ENCODE data around the gene ATP1A2. TPM values are rescaled to one million over a fixed set of nuclear protein-coding genes. Genes with fewer than 3 reads are reported as not detected.

The ATP1A2 gene
- total RNA-seq, 1 experiment from 2014 or later = not detected

- H3K9me2 ChIP-seq (replicated peaks; ENCODE audit: insufficient read depth, low read length) = no peaks in the 10 kb centered on the region
- H2AFZ ChIP-seq (ENCODE audit: low read length) = no peak overlapping the region
- no peak for DNase-seq
- H4K20me1 ChIP-seq (ENCODE audit: insufficient read depth, low read depth, low read length) = no peaks in the 10 kb centered on the region
- H3K79me2 ChIP-seq (ENCODE audit: low read length) = no peaks in the 10 kb centered on the region
- H3K27ac ChIP-seq (ENCODE audit: low read length) = no peak overlapping the region
- H3K9me3 ChIP-seq (ENCODE audit: low read length) = no peaks in the 10 kb centered on the region
- H3K4me2 ChIP-seq (ENCODE audit: low read depth, low read length, poor library complexity, severe bottlenecking) = no peak overlapping the region
- H3K36me3 ChIP-seq (ENCODE audit: insufficient read depth, low read length) = no peaks in the 10 kb centered on the region
- no peak overlapping the region for H3K9ac ChIP-seq (ENCODE audit: low read length)
- H3K4me3 ChIP-seq (ENCODE audit: low read length) = no peak overlapping the region
- H3K27me3 ChIP-seq (ENCODE audit: low read length) = no peaks in the 10 kb centered on the region
- H3K4me1 ChIP-seq (ENCODE audit: low read length) = no peaks in the 10 kb centered on the region
These were observed 28.1 kb downstream of the ATP1A2 start for GRCh38 chr1:160143695-160144094.

- H3K9ac ChIP-seq (ENCODE audit: low read length) = no peak overlapping the region
- H3K4me1 ChIP-seq (ENCODE audit: low read length) = no peaks in the 10 kb centered on the region
- no peaks in the 10 kb centered on the region for H3K79me2 ChIP-seq (ENCODE audit: low read length)
- H3K36me3 ChIP-seq (ENCODE audit: insufficient read depth, low read length) = no peaks in the 10 kb centered on the region
- no peaks in the 10 kb centered on the region for H3K9me3 ChIP-seq (ENCODE audit: low read length)
- H3K27me3 ChIP-seq (ENCODE audit: low read length) = no peaks in the 10 kb centered on the region
- H3K9me2 ChIP-seq (replicated peaks; ENCODE audit: insufficient read depth, low read length) = no peaks in the 10 kb centered on the region
- no peaks in the 10 kb centered on the region for H4K20me1 ChIP-seq (ENCODE audit: insufficient read depth, low read depth, low read length)
- no peak overlapping the region for H3K4me3 ChIP-seq (ENCODE audit: low read length)
- no peak overlapping the region for H3K4me2 ChIP-seq (ENCODE audit: low read depth, low read length, poor library complexity, severe bottlenecking)
- no peak for DNase-seq
- H2AFZ ChIP-seq (ENCODE audit: low read length) = no peak overlapping the region
- no peak overlapping the region for H3K27ac ChIP-seq (ENCODE audit: low read length)
These were observed 29.4 kb downstream of the ATP1A2 start for GRCh38 chr1:160144921-160145320.

GRCh38 chr1:160146107-160146506 is 30.5 kb downstream of the ATP1A2 start:
- no peaks in the 10 kb centered on the region for H3K79me2 ChIP-seq (ENCODE audit: low read length)
- H3K9me2 ChIP-seq (replicated peaks; ENCODE audit: insufficient read depth, low read length) = no peaks in the 10 kb centered on the region
- H3K27me3 ChIP-seq (ENCODE audit: low read length) = no peaks in the 10 kb centered on the region
- no peak for DNase-seq
- H3K4me3 ChIP-seq (ENCODE audit: low read length) = no peak overlapping the region
- no peaks in the 10 kb centered on the region for H4K20me1 ChIP-seq (ENCODE audit: insufficient read depth, low read depth, low read length)
- no peak overlapping the region for H3K9ac ChIP-seq (ENCODE audit: low read length)
- no peak overlapping the region for H2AFZ ChIP-seq (ENCODE audit: low read length)
- no peak overlapping the region for H3K27ac ChIP-seq (ENCODE audit: low read length)
- H3K4me1 ChIP-seq (ENCODE audit: low read length) = no peaks in the 10 kb centered on the region
- H3K36me3 ChIP-seq (ENCODE audit: insufficient read depth, low read length) = no peaks in the 10 kb centered on the region
- no peaks in the 10 kb centered on the region for H3K9me3 ChIP-seq (ENCODE audit: low read length)
- H3K4me2 ChIP-seq (ENCODE audit: low read depth, low read length, poor library complexity, severe bottlenecking) = no peak overlapping the region

GRCh38 chr1:160148121-160148520 is 32.6 kb downstream of the ATP1A2 start:
- Histone ChIP-seq H3K27ac (ENCODE audit: low read length) (no peak overlapping the region), H3K4me2 (ENCODE audit: low read depth, low read length, poor library complexity, severe bottlenecking) (no peak overlapping the region)
- DNase-seq = no peak

GRCh38 chr1:160149233-160149632 is 33.7 kb downstream of the ATP1A2 start:
- Histone ChIP-seq H4K20me1 (ENCODE audit: insufficient read depth, low read depth, low read length) (no peaks in the 10 kb centered on the region), H2AFZ (ENCODE audit: low read length) (no peak overlapping the region), H3K27ac (ENCODE audit: low read length) (no peak overlapping the region), H3K4me1 (ENCODE audit: low read length) (no peaks in the 10 kb centered on the region), H3K4me3 (ENCODE audit: low read length) (no peak overlapping the region), H3K9ac (ENCODE audit: low read length) (no peak overlapping the region), H3K79me2 (ENCODE audit: low read length) (no peaks in the 10 kb centered on the region), H3K27me3 (ENCODE audit: low read length) (no peaks in the 10 kb centered on the region), H3K36me3 (ENCODE audit: insufficient read depth, low read length) (no peaks in the 10 kb centered on the region), H3K4me2 (ENCODE audit: low read depth, low read length, poor library complexity, severe bottlenecking) (no peak overlapping the region), H3K9me2 (replicated peaks; ENCODE audit: insufficient read depth, low read length) (no peaks in the 10 kb centered on the region), H3K9me3 (ENCODE audit: low read length) (no peaks in the 10 kb centered on the region)
- no peak for DNase-seq

More at GRCh38 chr1:160148121-160148520, 32.6 kb downstream of the ATP1A2 start:
- Histone ChIP-seq H3K4me3 (ENCODE audit: low read length) (no peak overlapping the region), H3K4me1 (ENCODE audit: low read length) (no peaks in the 10 kb centered on the region), H3K9me2 (replicated peaks; ENCODE audit: insufficient read depth, low read length) (no peaks in the 10 kb centered on the region), H3K36me3 (ENCODE audit: insufficient read depth, low read length) (no peaks in the 10 kb centered on the region), H3K79me2 (ENCODE audit: low read length) (no peaks in the 10 kb centered on the region), H3K9me3 (ENCODE audit: low read length) (no peaks in the 10 kb centered on the region), H4K20me1 (ENCODE audit: insufficient read depth, low read depth, low read length) (no peaks in the 10 kb centered on the region), H3K9ac (ENCODE audit: low read length) (no peak overlapping the region), H3K27me3 (ENCODE audit: low read length) (no peaks in the 10 kb centered on the region), H2AFZ (ENCODE audit: low read length) (no peak overlapping the region)

GRCh38 chr1:160149716-160150115 is 34.2 kb downstream of the ATP1A2 start:
- H4K20me1 ChIP-seq (ENCODE audit: insufficient read depth, low read depth, low read length) = no peaks in the 10 kb centered on the region
- H3K4me2 ChIP-seq (ENCODE audit: low read depth, low read length, poor library complexity, severe bottlenecking) = no peak overlapping the region
- no peak overlapping the region for H3K27ac ChIP-seq (ENCODE audit: low read length)
- H2AFZ ChIP-seq (ENCODE audit: low read length) = no peak overlapping the region
- H3K79me2 ChIP-seq (ENCODE audit: low read length) = no peaks in the 10 kb centered on the region
- H3K9ac ChIP-seq (ENCODE audit: low read length) = no peak overlapping the region
- no peaks in the 10 kb centered on the region for H3K9me3 ChIP-seq (ENCODE audit: low read length)
- DNase-seq = no peak
- H3K4me1 ChIP-seq (ENCODE audit: low read length) = no peaks in the 10 kb centered on the region
- no peaks in the 10 kb centered on the region for H3K36me3 ChIP-seq (ENCODE audit: insufficient read depth, low read length)
- H3K27me3 ChIP-seq (ENCODE audit: low read length) = no peaks in the 10 kb centered on the region
- H3K4me3 ChIP-seq (ENCODE audit: low read length) = no peak overlapping the region
- no peaks in the 10 kb centered on the region for H3K9me2 ChIP-seq (replicated peaks; ENCODE audit: insufficient read depth, low read length)

GRCh38 chr1:160151303-160151702 is 35.7 kb downstream of the ATP1A2 start, which contains the start of gene ATP1A4:
ATP1A4 (plus strand) TSS chr1:160151603; CDS start chr1:160152041, 438 bp downstream.
- Histone ChIP-seq H3K36me3 (ENCODE audit: insufficient read depth, low read length) (no peaks in the 10 kb centered on the region), H3K9me2 (replicated peaks; ENCODE audit: insufficient read depth, low read length) (no peaks in the 10 kb centered on the region), H3K4me2 (ENCODE audit: low read depth, low read length, poor library complexity, severe bottlenecking) (no peak within 1 kb of the TSS), H3K9ac (ENCODE audit: low read length) (no peak within 1 kb of the TSS), H3K27me3 (ENCODE audit: low read length) (no peaks in the 10 kb centered on the region), H3K27ac (ENCODE audit: low read length) (no peak within 1 kb of the TSS), H3K9me3 (ENCODE audit: low read length) (no peaks in the 10 kb centered on the region), H2AFZ (ENCODE audit: low read length) (no peak within 1 kb of the TSS), H3K4me1 (ENCODE audit: low read length) (no peaks in the 10 kb centered on the region), H3K4me3 (ENCODE audit: low read length) (no peak within 1 kb of the TSS), H4K20me1 (ENCODE audit: insufficient read depth, low read depth, low read length) (no peaks in the 10 kb centered on the region), H3K79me2 (ENCODE audit: low read length) (no peaks in the 10 kb centered on the region)
- no peak for DNase-seq

GRCh38 chr1:160154790-160155189 is 39.2 kb downstream of the ATP1A2 start:
- Histone ChIP-seq H3K9me3 (ENCODE audit: low read length) (no peaks in the 10 kb centered on the region), H2AFZ (ENCODE audit: low read length) (no peak overlapping the region), H3K27me3 (ENCODE audit: low read length) (no peaks in the 10 kb centered on the region), H3K4me3 (ENCODE audit: low read length) (no peak overlapping the region), H4K20me1 (ENCODE audit: insufficient read depth, low read depth, low read length) (no peaks in the 10 kb centered on the region), H3K36me3 (ENCODE audit: insufficient read depth, low read length) (no peaks in the 10 kb centered on the region), H3K79me2 (ENCODE audit: low read length) (no peaks in the 10 kb centered on the region), H3K4me1 (ENCODE audit: low read length) (no peaks in the 10 kb centered on the region), H3K9me2 (replicated peaks; ENCODE audit: insufficient read depth, low read length) (no peaks in the 10 kb centered on the region), H3K27ac (ENCODE audit: low read length) (no peak overlapping the region), H3K4me2 (ENCODE audit: low read depth, low read length, poor library complexity, severe bottlenecking) (no peak overlapping the region), H3K9ac (ENCODE audit: low read length) (no peak overlapping the region)
- no peak for DNase-seq

GRCh38 chr1:160156361-160156760 is 40.8 kb downstream of the ATP1A2 start:
- Histone ChIP-seq H3K27ac (ENCODE audit: low read length) (no peak overlapping the region), H3K4me2 (ENCODE audit: low read depth, low read length, poor library complexity, severe bottlenecking) (no peak overlapping the region), H3K4me1 (ENCODE audit: low read length) (no peaks in the 10 kb centered on the region), H3K27me3 (ENCODE audit: low read length) (no peaks in the 10 kb centered on the region), H3K9me3 (ENCODE audit: low read length) (no peaks in the 10 kb centered on the region), H4K20me1 (ENCODE audit: insufficient read depth, low read depth, low read length) (no peaks in the 10 kb centered on the region), H2AFZ (ENCODE audit: low read length) (no peak overlapping the region), H3K36me3 (ENCODE audit: insufficient read depth, low read length) (no peaks in the 10 kb centered on the region), H3K9ac (ENCODE audit: low read length) (no peak overlapping the region), H3K9me2 (replicated peaks; ENCODE audit: insufficient read depth, low read length) (no peaks in the 10 kb centered on the region), H3K79me2 (ENCODE audit: low read length) (no peaks in the 10 kb centered on the region), H3K4me3 (ENCODE audit: low read length) (no peak overlapping the region)
- no peak for DNase-seq

All from Karpas-422 (cell line).